H9 (cell line): ENCODE measurements around the gene MYB. TPM values are rescaled to one million over a fixed set of nuclear protein-coding genes. Genes with fewer than 3 reads are reported as not detected.
A peak's percentile ranks its signal among the peaks of the same experiment; 100 is the strongest.

Source experiments
- DNase-seq: peaks from one replicate; pipeline ENCODE4 v3.0.0-alpha.2; 2017
- H2AFZ ChIP-seq: one replicate; pipeline ENCODE4 v1.6.1; 2013; ENCODE audit warnings: mild to moderate bottlenecking, low read length, control low read depth, moderate library complexity
- H2AK5ac ChIP-seq: 2 replicates; pipeline ENCODE4 v1.6.1; 2013; ENCODE audit warnings: low read length, control low read depth, mixed read lengths; ENCODE audit not compliant: insufficient read length
- H2BK120ac ChIP-seq: one replicate; pipeline ENCODE4 v1.6.1; 2013; ENCODE audit warnings: low read depth, mild to moderate bottlenecking, low read length, control low read depth, inconsistent platforms; ENCODE audit not compliant: poor library complexity, severe bottlenecking
- H2BK12ac ChIP-seq: 2 replicates; pipeline ENCODE4 v1.6.1; 2013; ENCODE audit warnings: low read length, control low read depth, mixed read lengths, low read depth; ENCODE audit not compliant: insufficient read length
- H2BK15ac ChIP-seq: 2 replicates; pipeline ENCODE4 v1.6.1; 2013; ENCODE audit warnings: low read depth, low read length, control low read depth
- H2BK20ac ChIP-seq: one replicate; pipeline ENCODE4 v1.6.1; 2013; ENCODE audit warnings: low read depth, mild to moderate bottlenecking, low read length, control low read depth, inconsistent platforms; ENCODE audit not compliant: poor library complexity, severe bottlenecking
- H2BK5ac ChIP-seq: 2 replicates; pipeline ENCODE4 v1.6.1; 2013; ENCODE audit warnings: low read length, control low read depth, mixed read lengths; ENCODE audit not compliant: insufficient read length
- H3K14ac ChIP-seq: 2 replicates; pipeline ENCODE4 v1.6.1; 2013; ENCODE audit warnings: low read length, control low read depth; ENCODE audit not compliant: insufficient read depth
- H3K18ac ChIP-seq: 2 replicates; pipeline ENCODE4 v1.6.1; 2013; ENCODE audit warnings: low read depth, mild to moderate bottlenecking, mixed read lengths, low read length, control low read depth; ENCODE audit not compliant: insufficient read length
- H3K23ac ChIP-seq: 2 replicates; pipeline ENCODE4 v1.6.1; 2013; ENCODE audit warnings: low read length, control low read depth, mixed read lengths, low read depth; ENCODE audit not compliant: insufficient read length
- H3K23me2 ChIP-seq: 2 replicates; pipeline ENCODE4 v1.6.1; 2013; ENCODE audit warnings: low read depth, mild to moderate bottlenecking, mixed read lengths, low read length, control low read depth; ENCODE audit not compliant: insufficient read length, poor library complexity, severe bottlenecking
- H3K27ac ChIP-seq: 2 replicates; pipeline ENCODE4 v1.5.1; 2013; ENCODE audit warnings: low read length, control low read depth, mixed read lengths, low read depth; ENCODE audit not compliant: insufficient read length
- H3K27me3 ChIP-seq: 2 replicates; pipeline ENCODE4 v1.6.1; 2013; ENCODE audit warnings: low read length, control low read depth, inconsistent platforms; ENCODE audit not compliant: insufficient read depth
- H3K4ac ChIP-seq: 2 replicates; pipeline ENCODE4 v1.6.1; 2013; ENCODE audit warnings: low read depth, mild to moderate bottlenecking, control low read depth, inconsistent platforms, low read length, moderate library complexity
- H3K4me1 ChIP-seq: 2 replicates; pipeline ENCODE4 v1.6.1; 2013; ENCODE audit warnings: low read length, control low read depth, inconsistent platforms; ENCODE audit not compliant: insufficient read depth
- H3K4me2 ChIP-seq: 2 replicates; pipeline ENCODE4 v1.6.1; 2013; ENCODE audit warnings: low read length, control low read depth, mixed read lengths; ENCODE audit not compliant: insufficient read length, insufficient read depth
- H3K56ac ChIP-seq: 2 replicates; pipeline ENCODE4 v1.6.1; 2013; ENCODE audit warnings: low read depth, mild to moderate bottlenecking, mixed read lengths, low read length, control low read depth; ENCODE audit not compliant: insufficient read length
- H3K79me1 ChIP-seq: 2 replicates; pipeline ENCODE4 v1.6.1; 2013; ENCODE audit warnings: low read depth, mild to moderate bottlenecking, moderate library complexity, low read length, control low read depth, inconsistent platforms; ENCODE audit not compliant: insufficient read depth, poor library complexity, severe bottlenecking
- H3K79me2 ChIP-seq: 2 replicates; pipeline ENCODE4 v1.6.1; 2013; ENCODE audit warnings: low read length, control low read depth, inconsistent platforms; ENCODE audit not compliant: insufficient read depth
- H3K9ac ChIP-seq: 2 replicates; pipeline ENCODE4 v1.6.1; 2013; ENCODE audit warnings: low read length, control low read depth, mixed read lengths; ENCODE audit not compliant: insufficient read length; ENCODE audit errors: extremely low read depth
- H3K9me3 ChIP-seq: one replicate; pipeline ENCODE4 v1.6.1; 2013; ENCODE audit warnings: low read depth, low read length, inconsistent platforms; ENCODE audit not compliant: control insufficient read depth
- H3T11ph ChIP-seq: one replicate; pipeline ENCODE4 v1.6.1; 2013; ENCODE audit warnings: mild to moderate bottlenecking, low read length, control low read depth, inconsistent platforms
- H4K20me1 ChIP-seq: one replicate; pipeline ENCODE4 v1.6.1; 2013; ENCODE audit not compliant: control insufficient read depth, insufficient read length, insufficient read depth
- H4K5ac ChIP-seq: 2 replicates; pipeline ENCODE4 v1.6.1; 2013; ENCODE audit warnings: low read depth, mild to moderate bottlenecking, mixed read lengths, low read length, control low read depth; ENCODE audit not compliant: insufficient read length
- H4K8ac ChIP-seq: replicated peaks from 2 replicates; pipeline ENCODE4 v1.6.1; 2013; ENCODE audit warnings: low read length, control low read depth, mixed read lengths, low read depth; ENCODE audit not compliant: insufficient read length
- H4K91ac ChIP-seq: 2 replicates; pipeline ENCODE4 v1.6.1; 2013; ENCODE audit warnings: low read depth, mild to moderate bottlenecking, moderate library complexity, mixed read lengths, low read length, control low read depth; ENCODE audit not compliant: insufficient read length
- H3K27ac Mint-ChIP-seq, 3 experiments: 2 replicates in 2 of 3; 3 replicates in 1 of 3; pipeline ENCODE4 v1.8.0; 2020 to 2021; ENCODE audit warnings: mixed read lengths in 3 of 3, mild to moderate bottlenecking in 1 of 3, moderate library complexity in 1 of 3
- H3K27me3 Mint-ChIP-seq: 2 replicates; pipeline ENCODE4 v1.8.0; 2021; ENCODE audit warnings: low read depth, mild to moderate bottlenecking, moderate library complexity, mixed read lengths
- H3K36me3 Mint-ChIP-seq, 3 experiments: 2 replicates in 2 of 3; 3 replicates in 1 of 3; pipeline ENCODE4 v1.8.0; 2020 to 2021; ENCODE audit warnings: low read depth in 3 of 3, mixed read lengths in 3 of 3; ENCODE audit not compliant: insufficient read depth in 1 of 3
- H3K4me1 Mint-ChIP-seq, 2 experiments: 2 replicates each; pipeline ENCODE4 v1.8.0; 2020; ENCODE audit warnings: mixed read lengths in 2 of 2
- H3K4me3 Mint-ChIP-seq, 2 experiments: 2 replicates in 1 of 2; 3 replicates in 1 of 2; pipeline ENCODE4 v1.8.0; 2020 to 2021; ENCODE audit warnings: mild to moderate bottlenecking in 2 of 2, mixed read lengths in 2 of 2, moderate library complexity in 1 of 2
- H3K9me3 Mint-ChIP-seq, 2 experiments: 2 replicates in 1 of 2; 3 replicates in 1 of 2; pipeline ENCODE4 v1.8.0; 2020; ENCODE audit warnings: mild to moderate bottlenecking in 2 of 2, mixed read lengths in 2 of 2, moderate library complexity in 1 of 2
- CTCF ChIP-seq: fragments of 200-600 bp; sonication (generic); conservative IDR thresholded peaks from 3 replicates; pipeline ENCODE4 v1.8.0; 2021; ENCODE audit warnings: antibody characterized with exemption, mild to moderate bottlenecking
- WGBS: extraction: QIAGEN DNeasy Blood & Tissue Kit; methylation state at CpG from one replicate; pipeline ENCODE4 v1.1.7; 2013; ENCODE audit warnings: missing lambda C conversion rate, low lambda C conversion rate, mixed read lengths; ENCODE audit not compliant: insufficient read length; ENCODE audit errors: extremely low coverage; 5-methylcytosine and 5-hydroxymethylcytosine counted together
- total RNA-seq: library from RNA; stranded (reverse); gene quantifications from 2 replicates; pipeline ENCODE4 v1.2.1, GENCODE V29; 2021

The MYB gene
- total RNA-seq, 1 experiment from 2014 or later: 5.8 TPM

GRCh38 chr6:135250234-135250633, 69.1 kb downstream of the MYB start:
- Histone ChIP-seq H4K5ac (no peak overlapping the region), H3K56ac (no peak overlapping the region), H3K79me2 (no peaks in the 10 kb centered on the region), H3K27ac (no peak overlapping the region), H2BK20ac (no peak overlapping the region), H3K4me2 (no peak overlapping the region), H2BK15ac (no peak overlapping the region), H3K23ac (no peak overlapping the region), H3T11ph (no peak overlapping the region), H3K9me3 (no peaks in the 10 kb centered on the region), H3K4me1 (peaks cover 6% of the 10 kb centered on the region; the same call in 1 of the 2 replicates), H2AK5ac (no peak overlapping the region), H3K14ac (no peak overlapping the region), H3K4ac (no peak overlapping the region), H3K9ac (no peak overlapping the region), H3K79me1 (no peaks in the 10 kb centered on the region), H3K18ac (no peak overlapping the region), H3K23me2 (no peaks in the 10 kb centered on the region), H4K8ac (no peak overlapping the region), H2BK12ac (no peak overlapping the region), H4K91ac (no peak overlapping the region), H2BK5ac (no peak overlapping the region), H4K20me1 (no peaks in the 10 kb centered on the region), H2AFZ (no peak overlapping the region), H3K27me3 (no peaks in the 10 kb centered on the region; the same call in 1 of the 2 replicates), H2BK120ac (no peak overlapping the region)
- H3K9me3 Mint-ChIP-seq: no peaks in the 10 kb centered on the region; a peak in 1 of 5 replicates
- H3K27ac Mint-ChIP-seq: peak overlapping the region; percentile 88 to 99 (median 91)
- H3K27me3 Mint-ChIP-seq: peaks cover 2% of the 10 kb centered on the region; the same call in 1 of the 2 replicates
- DNase-seq: no peak
- 0 out of 5 replicates have a peak overlapping the region, but pooled peaks of 1 of the 2 experiments have one; percentile 45 for H3K4me3 Mint-ChIP-seq
- peaks cover 54% of the 10 kb centered on the region in 2 experiments for H3K4me1 Mint-ChIP-seq
- peaks cover 0 to 21% (median 8%) of the 10 kb centered on the region in 3 experiments; a peak in 5 of 7 replicates for H3K36me3 Mint-ChIP-seq
- no CpG with 5 or more reads among the region's 9 CpGs for WGBS
- no peak for TF ChIP-seq CTCF
